Measurements from ENCODE around the gene DYNLT1.

- TF ChIP-seq USF2 (IDR thresholded peaks at IDR 0.05; ENCODE audit: borderline replicate concordance, low read depth, low read length): no peak
- no peak for TF ChIP-seq HDAC2 (IDR thresholded peaks at IDR 0.05)
- no peak for TF ChIP-seq ZNF384 (IDR thresholded peaks at IDR 0.05; ENCODE audit: borderline replicate concordance, low read depth, low read length)
- TF ChIP-seq IRF4 (IDR thresholded peaks at IDR 0.05; ENCODE audit: low read depth, low read length): no peak
Observed at GRCh38 chr6:158625881-158626305, 18.6 kb downstream of the DYNLT1 start.

Measured in GM12878 (cell line).